ENCODE data around the gene VPS37D.
"Not testable (repeated sequence)": the region's sequence is repeated elsewhere in the genome, so short reads cannot be mapped to it uniquely, and the experiment has no call there.

The VPS37D gene

DNA sequence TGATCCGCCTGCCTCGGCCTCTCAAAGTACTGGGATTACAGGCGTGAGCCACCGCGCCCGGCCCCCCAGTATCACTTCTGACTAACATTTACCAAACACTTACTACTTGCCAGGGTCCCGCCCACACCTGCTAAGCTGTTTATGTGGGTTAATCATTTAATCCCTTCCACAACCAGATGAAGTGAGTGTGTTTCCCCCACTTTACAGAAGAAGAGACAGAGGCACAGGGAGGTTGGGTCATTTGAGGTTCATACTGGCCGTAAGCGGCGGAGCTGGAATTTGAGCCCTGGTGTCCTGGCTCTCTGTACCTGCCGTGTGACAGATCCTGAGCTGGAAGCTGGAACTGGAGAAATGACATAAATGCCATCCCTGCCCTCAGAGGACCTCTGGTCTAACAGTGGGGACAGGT lies 15.1 kb upstream of the VPS37D start:
- DNase-seq (ENCODE audit: insufficient read length, low spot score) = no peak
- no peak for TF ChIP-seq POLR2A (IDR thresholded peaks at IDR 0.05; ENCODE audit: low read depth, low read length)
- no peak for FAIRE-seq

DNA sequence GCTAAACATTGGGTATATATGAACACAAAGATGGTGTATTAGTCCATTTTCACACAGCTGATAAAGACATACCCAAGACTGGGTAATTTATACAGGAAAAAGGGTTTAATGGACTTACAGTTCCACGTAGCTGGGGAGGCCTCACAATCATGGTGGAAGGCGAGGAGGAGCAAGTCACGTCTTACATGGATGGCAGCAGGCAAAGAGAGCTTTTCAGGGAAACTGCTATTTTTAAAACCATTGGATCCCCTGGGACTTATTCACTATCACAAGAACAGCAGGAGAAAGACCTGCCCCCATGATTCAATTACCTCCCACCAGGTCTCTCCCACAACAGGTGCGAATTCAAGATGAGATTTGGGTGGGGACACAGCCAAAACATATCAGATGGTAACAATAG lies 12.3 kb upstream of the VPS37D start:
- FAIRE-seq; DNase-seq (ENCODE audit: insufficient read length, low spot score): not testable (repeated sequence)

DNA sequence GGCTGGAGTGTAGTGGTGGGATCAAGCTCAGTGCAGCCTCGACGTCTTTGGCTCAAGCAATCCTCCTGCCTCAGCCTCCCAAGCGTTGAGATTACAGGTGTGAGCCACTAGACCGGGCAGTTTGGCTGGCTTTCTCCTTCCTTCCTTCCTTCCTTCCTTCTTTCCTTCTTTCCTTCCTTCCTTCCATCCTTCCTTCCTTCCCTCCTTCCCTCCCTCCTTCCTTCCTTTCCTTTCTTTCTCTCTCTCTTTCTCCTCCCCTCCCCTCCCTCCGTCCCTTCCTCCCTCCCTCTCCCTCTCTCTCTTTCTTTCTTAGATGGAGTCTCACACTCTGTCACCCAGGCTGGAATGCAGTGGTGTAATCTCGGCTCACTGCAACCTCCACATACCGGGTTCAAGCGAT lies 7.6 kb upstream of the VPS37D start:
- TF ChIP-seq POLR2A (IDR thresholded peaks at IDR 0.05; ENCODE audit: low read depth, low read length) = no peak
- FAIRE-seq (no peak), DNase-seq (ENCODE audit: insufficient read length, low spot score) (no peak)

DNA sequence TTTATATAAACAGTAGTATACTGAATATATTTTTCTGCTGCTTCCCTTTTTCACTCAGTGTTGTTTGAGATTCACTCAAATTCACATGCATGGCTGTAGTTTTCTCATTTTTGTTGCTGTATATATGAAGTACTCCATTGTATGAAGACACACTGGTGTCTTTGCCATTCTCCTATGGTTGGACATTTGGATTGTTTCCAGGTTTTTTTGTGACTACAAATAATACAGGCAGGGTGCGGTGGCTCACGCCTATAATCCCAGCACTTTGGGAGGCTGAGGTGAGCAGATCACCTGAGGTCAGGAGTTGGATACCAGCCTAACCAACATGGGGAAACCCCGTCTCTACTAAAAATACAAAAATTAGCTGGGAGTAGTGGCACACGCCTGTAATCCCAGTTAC lies 7.0 kb upstream of the VPS37D start:
- DNase-seq (ENCODE audit: insufficient read length, low spot score); FAIRE-seq: not testable (repeated sequence)

DNA sequence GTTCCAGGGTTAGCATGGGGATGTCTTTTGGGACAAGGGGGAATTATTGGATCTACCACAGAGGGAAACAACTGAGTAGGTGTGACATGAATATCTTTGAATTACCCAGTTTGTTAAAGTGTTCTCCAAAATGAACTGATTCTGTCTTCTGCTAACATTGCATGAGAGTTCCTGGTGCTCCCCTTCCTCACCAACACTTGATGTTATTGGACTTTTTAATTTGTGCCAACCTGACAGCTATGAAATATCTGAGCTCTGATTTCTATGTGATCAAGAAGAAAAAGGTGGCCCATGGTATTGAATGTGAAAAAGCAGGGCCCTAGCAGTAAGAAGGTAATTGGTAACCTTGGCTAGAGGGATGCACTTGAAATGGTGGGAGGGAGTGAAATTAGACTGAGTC lies 4.6 kb upstream of the VPS37D start:
- DNase-seq (ENCODE audit: insufficient read length, low spot score) (no peak), FAIRE-seq (no peak)
- no peak for TF ChIP-seq POLR2A (IDR thresholded peaks at IDR 0.05; ENCODE audit: low read depth, low read length)

DNA sequence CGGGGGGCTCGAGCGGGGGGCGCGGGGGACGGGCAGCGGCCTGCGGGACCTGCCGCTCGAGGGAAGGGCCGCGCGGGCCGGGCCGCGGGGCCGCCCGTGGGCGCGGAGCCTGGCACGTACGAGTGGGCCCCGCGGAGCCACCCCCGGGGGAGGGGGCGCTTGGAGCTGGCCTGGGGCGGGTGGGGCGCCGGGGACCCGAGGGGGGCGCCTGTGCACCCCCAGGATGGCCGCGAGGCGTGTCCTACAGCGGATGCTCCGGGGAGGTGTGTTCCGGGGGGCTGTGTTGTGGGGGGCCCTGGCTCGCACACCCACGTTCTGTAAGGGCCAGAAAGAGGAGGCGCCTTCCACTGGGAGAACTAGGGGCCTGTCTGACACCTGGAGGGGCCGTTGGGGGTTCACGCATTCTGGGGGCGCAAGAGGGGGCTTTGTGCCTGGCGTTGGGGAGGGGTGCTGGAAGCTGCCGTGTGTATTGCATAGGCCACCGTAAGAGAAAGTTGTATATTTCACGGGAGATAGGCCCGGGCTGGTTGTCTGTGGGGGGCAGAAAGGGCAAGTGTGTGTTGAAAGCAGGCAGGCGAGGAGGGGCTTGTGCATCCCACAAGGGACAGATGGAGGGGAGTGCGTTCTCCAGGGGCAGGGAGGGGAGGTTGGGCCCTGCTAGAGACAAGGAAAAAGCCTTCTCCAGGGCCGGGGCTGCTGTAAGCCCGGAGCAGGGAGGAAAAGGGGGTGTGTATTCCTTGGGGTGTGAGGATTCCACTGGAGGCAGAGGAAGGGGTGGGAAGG lies 663 bp downstream of the VPS37D start:
- TF ChIP-seq POLR2A (IDR thresholded peaks at IDR 0.05; ENCODE audit: low read depth, low read length) = no peak
- FAIRE-seq (no peak), DNase-seq (ENCODE audit: insufficient read length, low spot score) (no peak)

DNA sequence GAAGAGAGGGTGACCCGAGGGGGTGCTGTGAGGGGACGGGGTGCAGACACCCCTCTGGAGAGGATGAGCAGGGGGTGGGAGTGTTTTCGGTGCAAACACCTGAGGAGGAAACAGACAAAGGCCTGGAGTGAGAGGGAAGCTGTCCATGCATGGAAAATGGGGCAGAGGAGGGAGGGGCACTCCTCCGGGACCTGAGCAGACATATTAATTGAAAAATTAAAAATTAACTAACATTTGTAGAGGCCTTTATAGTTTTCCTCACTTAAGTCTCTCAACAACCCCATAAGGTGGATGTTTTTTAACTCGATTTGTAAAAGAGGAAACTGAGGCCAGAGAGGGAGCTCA lies 1.2 kb downstream of the VPS37D start:
- FAIRE-seq = no peak
- no peak for DNase-seq (ENCODE audit: insufficient read length, low spot score)
- TF ChIP-seq POLR2A (IDR thresholded peaks at IDR 0.05; ENCODE audit: low read depth, low read length) = no peak

DNA sequence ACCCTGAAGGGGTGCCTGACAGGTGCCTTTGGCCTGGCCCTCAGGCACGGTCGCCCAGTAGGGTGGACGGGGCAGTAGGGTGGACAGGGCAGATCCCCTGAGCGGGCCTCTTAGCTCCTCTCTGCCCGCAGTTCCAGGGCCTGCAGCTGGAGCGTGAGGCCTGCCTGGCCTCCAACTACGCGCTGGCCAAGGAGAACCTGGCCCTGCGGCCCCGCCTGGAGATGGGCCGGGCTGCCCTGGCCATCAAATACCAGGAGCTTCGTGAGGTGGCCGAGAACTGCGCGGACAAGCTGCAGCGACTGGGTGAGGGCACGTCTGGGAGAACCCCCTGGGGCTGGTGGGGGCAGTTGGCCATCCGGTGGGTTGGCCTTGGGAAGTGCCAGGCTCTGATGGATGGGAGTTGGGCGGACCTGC lies 1.7 kb downstream of the VPS37D start:
- DNase-seq (ENCODE audit: insufficient read length, low spot score) (no peak), FAIRE-seq (no peak)
- TF ChIP-seq POLR2A (IDR thresholded peaks at IDR 0.05; ENCODE audit: low read depth, low read length) = no peak

DNA sequence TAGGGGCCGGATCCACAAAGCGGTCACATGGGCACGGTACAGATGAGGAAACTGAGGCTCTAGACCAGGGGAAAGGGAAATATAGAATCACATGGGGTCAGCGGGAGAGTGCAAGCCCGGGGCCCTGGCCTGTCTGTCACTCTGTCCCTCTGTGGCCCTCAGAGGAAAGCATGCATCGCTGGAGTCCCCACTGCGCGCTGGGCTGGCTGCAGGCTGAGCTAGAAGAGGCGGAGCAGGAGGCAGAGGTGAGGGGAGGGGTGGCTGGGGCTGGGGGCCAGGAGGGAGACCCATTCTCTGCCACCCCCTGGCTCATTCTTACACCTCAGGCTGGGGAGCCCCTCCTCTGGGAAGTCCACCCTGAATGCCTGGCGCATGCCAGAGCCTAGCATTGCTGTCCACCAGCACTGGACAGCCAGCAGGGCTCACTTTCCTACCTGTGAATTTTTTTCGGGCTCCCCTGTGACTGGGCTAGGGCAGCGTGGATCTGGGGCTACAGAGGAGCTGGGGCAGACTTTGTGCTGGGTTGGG lies 2.3 kb downstream of the VPS37D start:
- no peak for TF ChIP-seq POLR2A (IDR thresholded peaks at IDR 0.05; ENCODE audit: low read depth, low read length)
- FAIRE-seq (no peak), DNase-seq (ENCODE audit: insufficient read length, low spot score) (no peak)

DNA sequence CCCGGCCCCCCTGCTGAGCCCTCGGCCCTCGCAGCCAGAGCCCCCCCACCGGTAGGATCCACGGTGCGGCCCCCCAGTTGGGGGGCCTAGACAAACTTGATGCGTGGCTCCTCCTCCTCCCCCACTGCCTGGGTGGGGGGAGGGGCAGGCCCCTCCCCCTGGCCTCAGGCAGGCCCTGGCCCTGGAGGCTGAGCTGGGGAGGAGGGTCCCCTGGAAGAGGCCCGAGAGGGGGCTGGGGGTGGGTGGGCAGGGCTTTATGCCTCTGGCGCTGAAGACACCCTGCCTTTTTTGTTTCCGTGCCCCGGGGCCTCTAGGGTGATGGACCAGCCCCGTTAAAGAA lies 3.7 kb downstream of the VPS37D start:
- TF ChIP-seq POLR2A (IDR thresholded peaks at IDR 0.05; ENCODE audit: low read depth, low read length) = no peak
- DNase-seq (ENCODE audit: insufficient read length, low spot score) (no peak), FAIRE-seq (no peak)

DNA sequence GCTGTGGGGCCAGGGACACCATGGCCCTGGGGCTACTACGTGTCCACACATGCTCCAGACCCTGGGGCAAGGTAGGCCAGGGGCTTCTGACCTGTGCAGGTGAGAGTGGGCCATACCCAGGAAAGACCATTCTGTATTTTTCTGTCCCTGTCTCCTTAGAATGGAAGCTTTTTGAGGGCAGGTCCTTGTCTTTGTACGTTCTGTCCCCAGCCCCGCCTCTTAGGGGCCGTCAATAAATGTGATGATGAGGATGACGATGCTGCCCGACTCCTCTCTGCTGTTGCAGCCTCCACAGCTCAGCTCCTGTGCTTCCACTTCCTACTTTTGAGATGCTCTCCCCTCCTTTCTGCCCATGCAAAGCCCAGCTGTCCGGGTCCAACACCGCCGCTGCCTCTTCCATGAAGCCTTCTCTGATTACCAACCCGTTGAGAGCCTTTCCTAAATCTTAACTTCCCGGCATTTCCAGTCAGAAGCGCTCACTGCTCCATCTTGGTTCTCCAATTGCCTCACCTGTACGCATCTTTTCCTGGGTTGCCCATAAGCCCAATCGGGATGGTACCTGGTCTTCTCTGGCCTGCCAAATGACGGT lies 4.3 kb downstream of the VPS37D start:
- DNase-seq (ENCODE audit: insufficient read length, low spot score) (no peak), FAIRE-seq (no peak)
- TF ChIP-seq POLR2A (IDR thresholded peaks at IDR 0.05; ENCODE audit: low read depth, low read length) = no peak

DNA sequence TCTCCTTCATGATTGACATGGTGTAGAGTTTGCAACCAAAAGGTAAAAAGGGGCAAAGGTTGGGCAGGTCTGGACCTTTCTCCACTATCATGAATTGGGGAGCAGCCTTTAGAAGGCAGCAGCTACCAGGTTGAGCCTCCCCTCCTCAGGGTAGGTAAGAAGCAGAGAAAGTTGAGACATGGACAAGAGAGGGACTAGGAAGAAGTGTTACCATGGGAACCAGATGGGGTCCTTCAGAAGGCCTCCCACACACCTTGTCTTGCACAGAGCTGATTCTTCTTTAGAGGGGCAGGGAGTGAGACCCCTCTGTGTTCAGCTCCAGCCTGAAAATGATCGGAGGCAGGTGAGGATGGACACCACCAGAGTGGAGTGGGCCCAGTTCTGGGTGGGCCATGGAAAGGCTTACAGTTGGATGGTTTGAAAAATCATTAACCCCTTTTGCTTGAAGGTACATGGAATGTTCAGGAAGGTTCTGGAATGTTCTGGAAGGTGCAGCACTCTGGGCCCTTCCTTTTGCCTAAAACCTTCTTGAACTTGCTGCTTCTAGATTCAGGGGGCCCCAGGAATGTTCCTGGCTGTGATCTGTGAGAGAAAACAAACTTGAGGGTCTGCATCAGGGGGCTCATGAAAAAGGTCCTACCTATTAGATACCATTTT lies 7.0 kb downstream of the VPS37D start:
- no peak for DNase-seq (ENCODE audit: insufficient read length, low spot score)
- no peak for FAIRE-seq
- TF ChIP-seq POLR2A (IDR thresholded peaks at IDR 0.05; ENCODE audit: low read depth, low read length) = no peak

DNA sequence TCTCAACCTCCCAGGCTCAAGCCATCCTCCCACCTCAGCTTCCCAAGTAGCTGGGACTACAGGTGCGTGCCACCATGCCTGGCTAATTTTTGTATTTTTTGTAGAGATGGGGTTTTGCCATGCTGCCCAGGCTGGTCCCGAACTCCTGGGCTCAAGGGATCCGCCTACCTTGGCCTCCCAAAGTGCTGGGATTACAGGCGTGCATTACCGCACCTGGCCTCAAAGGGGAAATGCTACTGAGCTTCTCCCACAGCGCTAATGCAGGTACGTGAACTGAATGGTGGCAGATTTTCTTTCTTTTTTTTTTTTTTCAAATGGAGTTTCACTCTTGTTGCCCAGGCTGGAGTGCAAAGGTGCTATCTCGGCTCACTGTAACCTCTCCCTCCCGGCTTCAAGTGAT lies 8.4 kb downstream of the VPS37D start:
- FAIRE-seq; DNase-seq (ENCODE audit: insufficient read length, low spot score): not testable (repeated sequence)

DNA sequence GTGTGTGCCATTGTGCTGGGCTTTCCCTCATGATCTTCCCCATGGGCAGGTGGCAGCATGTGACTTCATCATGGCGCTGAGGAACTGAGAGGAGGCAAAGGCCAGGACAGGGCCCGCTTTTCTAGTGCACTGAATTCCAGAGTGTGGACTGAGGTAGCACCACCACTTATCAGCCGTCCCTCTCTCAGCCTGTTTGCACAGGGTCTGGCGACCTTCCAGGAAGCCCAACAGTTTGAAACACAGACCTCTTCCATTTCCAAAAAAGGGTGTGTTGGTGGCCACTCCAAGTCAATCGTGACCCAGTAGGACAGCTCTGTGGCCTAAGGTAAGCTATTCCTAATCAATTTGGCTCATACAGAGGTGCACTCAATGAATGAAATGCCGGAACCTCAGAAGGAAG lies 11.2 kb downstream of the VPS37D start:
- FAIRE-seq = no peak
- no peak for TF ChIP-seq POLR2A (IDR thresholded peaks at IDR 0.05; ENCODE audit: low read depth, low read length)
- DNase-seq (ENCODE audit: insufficient read length, low spot score) = no peak

DNA sequence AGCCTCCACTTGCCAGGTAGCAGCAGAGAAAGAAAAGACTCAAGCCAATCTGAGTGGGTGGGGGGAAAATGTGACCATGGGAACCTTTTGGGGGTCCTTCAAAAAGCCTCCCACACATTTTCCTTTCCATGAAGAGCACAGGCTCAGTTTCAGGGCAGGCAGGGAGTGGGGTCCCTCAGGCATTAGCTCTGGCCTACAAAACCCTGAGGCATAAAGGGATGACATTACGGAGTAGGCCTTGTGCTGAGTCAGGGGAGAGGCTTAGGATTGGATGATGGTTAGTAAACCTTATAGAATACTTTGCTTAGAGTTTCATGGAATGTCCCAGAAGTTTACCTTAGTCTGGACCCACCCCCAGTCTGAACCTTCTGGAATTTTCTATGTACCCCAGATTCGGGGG lies 12.1 kb downstream of the VPS37D start:
- TF ChIP-seq POLR2A (IDR thresholded peaks at IDR 0.05; ENCODE audit: low read depth, low read length) = no peak
- FAIRE-seq = no peak
- no peak for DNase-seq (ENCODE audit: insufficient read length, low spot score)
